H9 (cell line): ENCODE measurements around the gene PKDCC. TPM values are rescaled to one million over a fixed set of nuclear protein-coding genes. Genes with fewer than 3 reads are reported as not detected.
A peak's percentile ranks its signal among the peaks of the same experiment; 100 is the strongest.

Experiments
- DNase-seq: peaks from one replicate; pipeline ENCODE4 v3.0.0-alpha.2; 2017
- H2AFZ ChIP-seq: one replicate; pipeline ENCODE4 v1.6.1; 2013; ENCODE audit warnings: mild to moderate bottlenecking, low read length, control low read depth, moderate library complexity
- H2AK5ac ChIP-seq: 2 replicates; pipeline ENCODE4 v1.6.1; 2013; ENCODE audit warnings: low read length, control low read depth, mixed read lengths; ENCODE audit not compliant: insufficient read length
- H2BK120ac ChIP-seq: one replicate; pipeline ENCODE4 v1.6.1; 2013; ENCODE audit warnings: low read depth, mild to moderate bottlenecking, low read length, control low read depth, inconsistent platforms; ENCODE audit not compliant: poor library complexity, severe bottlenecking
- H2BK12ac ChIP-seq: 2 replicates; pipeline ENCODE4 v1.6.1; 2013; ENCODE audit warnings: low read length, control low read depth, mixed read lengths, low read depth; ENCODE audit not compliant: insufficient read length
- H2BK15ac ChIP-seq: 2 replicates; pipeline ENCODE4 v1.6.1; 2013; ENCODE audit warnings: low read depth, low read length, control low read depth
- H2BK20ac ChIP-seq: one replicate; pipeline ENCODE4 v1.6.1; 2013; ENCODE audit warnings: low read depth, mild to moderate bottlenecking, low read length, control low read depth, inconsistent platforms; ENCODE audit not compliant: poor library complexity, severe bottlenecking
- H2BK5ac ChIP-seq: 2 replicates; pipeline ENCODE4 v1.6.1; 2013; ENCODE audit warnings: low read length, control low read depth, mixed read lengths; ENCODE audit not compliant: insufficient read length
- H3K14ac ChIP-seq: 2 replicates; pipeline ENCODE4 v1.6.1; 2013; ENCODE audit warnings: low read length, control low read depth; ENCODE audit not compliant: insufficient read depth
- H3K18ac ChIP-seq: 2 replicates; pipeline ENCODE4 v1.6.1; 2013; ENCODE audit warnings: low read depth, mild to moderate bottlenecking, mixed read lengths, low read length, control low read depth; ENCODE audit not compliant: insufficient read length
- H3K23ac ChIP-seq: 2 replicates; pipeline ENCODE4 v1.6.1; 2013; ENCODE audit warnings: low read length, control low read depth, mixed read lengths, low read depth; ENCODE audit not compliant: insufficient read length
- H3K23me2 ChIP-seq: 2 replicates; pipeline ENCODE4 v1.6.1; 2013; ENCODE audit warnings: low read depth, mild to moderate bottlenecking, mixed read lengths, low read length, control low read depth; ENCODE audit not compliant: insufficient read length, poor library complexity, severe bottlenecking
- H3K27ac ChIP-seq: 2 replicates; pipeline ENCODE4 v1.5.1; 2013; ENCODE audit warnings: low read length, control low read depth, mixed read lengths, low read depth; ENCODE audit not compliant: insufficient read length
- H3K27me3 ChIP-seq: 2 replicates; pipeline ENCODE4 v1.6.1; 2013; ENCODE audit warnings: low read length, control low read depth, inconsistent platforms; ENCODE audit not compliant: insufficient read depth
- H3K4ac ChIP-seq: 2 replicates; pipeline ENCODE4 v1.6.1; 2013; ENCODE audit warnings: low read depth, mild to moderate bottlenecking, control low read depth, inconsistent platforms, low read length, moderate library complexity
- H3K4me1 ChIP-seq: 2 replicates; pipeline ENCODE4 v1.6.1; 2013; ENCODE audit warnings: low read length, control low read depth, inconsistent platforms; ENCODE audit not compliant: insufficient read depth
- H3K4me2 ChIP-seq: 2 replicates; pipeline ENCODE4 v1.6.1; 2013; ENCODE audit warnings: low read length, control low read depth, mixed read lengths; ENCODE audit not compliant: insufficient read length, insufficient read depth
- H3K56ac ChIP-seq: 2 replicates; pipeline ENCODE4 v1.6.1; 2013; ENCODE audit warnings: low read depth, mild to moderate bottlenecking, mixed read lengths, low read length, control low read depth; ENCODE audit not compliant: insufficient read length
- H3K79me1 ChIP-seq: 2 replicates; pipeline ENCODE4 v1.6.1; 2013; ENCODE audit warnings: low read depth, mild to moderate bottlenecking, moderate library complexity, low read length, control low read depth, inconsistent platforms; ENCODE audit not compliant: insufficient read depth, poor library complexity, severe bottlenecking
- H3K79me2 ChIP-seq: 2 replicates; pipeline ENCODE4 v1.6.1; 2013; ENCODE audit warnings: low read length, control low read depth, inconsistent platforms; ENCODE audit not compliant: insufficient read depth
- H3K9ac ChIP-seq: 2 replicates; pipeline ENCODE4 v1.6.1; 2013; ENCODE audit warnings: low read length, control low read depth, mixed read lengths; ENCODE audit not compliant: insufficient read length; ENCODE audit errors: extremely low read depth
- H3K9me3 ChIP-seq: one replicate; pipeline ENCODE4 v1.6.1; 2013; ENCODE audit warnings: low read depth, low read length, inconsistent platforms; ENCODE audit not compliant: control insufficient read depth
- H3T11ph ChIP-seq: one replicate; pipeline ENCODE4 v1.6.1; 2013; ENCODE audit warnings: mild to moderate bottlenecking, low read length, control low read depth, inconsistent platforms
- H4K20me1 ChIP-seq: one replicate; pipeline ENCODE4 v1.6.1; 2013; ENCODE audit not compliant: control insufficient read depth, insufficient read length, insufficient read depth
- H4K5ac ChIP-seq: 2 replicates; pipeline ENCODE4 v1.6.1; 2013; ENCODE audit warnings: low read depth, mild to moderate bottlenecking, mixed read lengths, low read length, control low read depth; ENCODE audit not compliant: insufficient read length
- H4K8ac ChIP-seq: replicated peaks from 2 replicates; pipeline ENCODE4 v1.6.1; 2013; ENCODE audit warnings: low read length, control low read depth, mixed read lengths, low read depth; ENCODE audit not compliant: insufficient read length
- H4K91ac ChIP-seq: 2 replicates; pipeline ENCODE4 v1.6.1; 2013; ENCODE audit warnings: low read depth, mild to moderate bottlenecking, moderate library complexity, mixed read lengths, low read length, control low read depth; ENCODE audit not compliant: insufficient read length
- H3K27ac Mint-ChIP-seq, 3 experiments: 2 replicates in 2 of 3; 3 replicates in 1 of 3; pipeline ENCODE4 v1.8.0; 2020 to 2021; ENCODE audit warnings: mixed read lengths in 3 of 3, mild to moderate bottlenecking in 1 of 3, moderate library complexity in 1 of 3
- H3K27me3 Mint-ChIP-seq: 2 replicates; pipeline ENCODE4 v1.8.0; 2021; ENCODE audit warnings: low read depth, mild to moderate bottlenecking, moderate library complexity, mixed read lengths
- H3K36me3 Mint-ChIP-seq, 3 experiments: 2 replicates in 2 of 3; 3 replicates in 1 of 3; pipeline ENCODE4 v1.8.0; 2020 to 2021; ENCODE audit warnings: low read depth in 3 of 3, mixed read lengths in 3 of 3; ENCODE audit not compliant: insufficient read depth in 1 of 3
- H3K4me1 Mint-ChIP-seq, 2 experiments: 2 replicates each; pipeline ENCODE4 v1.8.0; 2020; ENCODE audit warnings: mixed read lengths in 2 of 2
- H3K4me3 Mint-ChIP-seq, 2 experiments: 2 replicates in 1 of 2; 3 replicates in 1 of 2; pipeline ENCODE4 v1.8.0; 2020 to 2021; ENCODE audit warnings: mild to moderate bottlenecking in 2 of 2, mixed read lengths in 2 of 2, moderate library complexity in 1 of 2
- H3K9me3 Mint-ChIP-seq, 2 experiments: 2 replicates in 1 of 2; 3 replicates in 1 of 2; pipeline ENCODE4 v1.8.0; 2020; ENCODE audit warnings: mild to moderate bottlenecking in 2 of 2, mixed read lengths in 2 of 2, moderate library complexity in 1 of 2
- WGBS: extraction: QIAGEN DNeasy Blood & Tissue Kit; methylation state at CpG from one replicate; pipeline ENCODE4 v1.1.7; 2013; ENCODE audit warnings: missing lambda C conversion rate, low lambda C conversion rate, mixed read lengths; ENCODE audit not compliant: insufficient read length; ENCODE audit errors: extremely low coverage; 5-methylcytosine and 5-hydroxymethylcytosine counted together
- total RNA-seq: library from RNA; stranded (reverse); gene quantifications from 2 replicates; pipeline ENCODE4 v1.2.1, GENCODE V29; 2021
- TF ChIP-seq, protein P1 (sequence below): fragments of 200-600 bp; sonication (generic); conservative IDR thresholded peaks from 3 replicates; pipeline ENCODE4 v1.8.0; 2021; ENCODE audit warnings: antibody characterized with exemption, mild to moderate bottlenecking

The PKDCC gene
- total RNA-seq, 1 experiment from 2014 or later = 134 TPM

- Histone ChIP-seq H2BK20ac (no peak overlapping the region), H3K14ac (peak overlapping the region; percentile 70; the same call in 1 of the 2 replicates), H3K9ac (peak overlapping the region; percentile 17), H3K23me2 (peaks cover 9% of the 10 kb centered on the region), H2BK5ac (no peak overlapping the region), H3K79me1 (no peaks in the 10 kb centered on the region), H4K8ac (peak overlapping the region; percentile 29), H4K20me1 (no peaks in the 10 kb centered on the region), H2AFZ (no peak overlapping the region), H3T11ph (no peak overlapping the region), H3K9me3 (no peaks in the 10 kb centered on the region), H3K4me1 (peaks cover 6% of the 10 kb centered on the region; the same call in 1 of the 2 replicates), H2AK5ac (no peak overlapping the region), H4K5ac (peak overlapping the region; percentile 55), H3K4me2 (peak overlapping the region; percentile 56), H3K27ac (no peak overlapping the region), H3K18ac (peak overlapping the region; percentile 81), H3K79me2 (no peaks in the 10 kb centered on the region), H3K23ac (no peak overlapping the region), H4K91ac (no peak overlapping the region), H2BK120ac (no peak overlapping the region), H2BK12ac (no peak overlapping the region), H2BK15ac (no peak overlapping the region), H3K56ac (no peak overlapping the region), H3K4ac (no peak overlapping the region), H3K27me3 (no peaks in the 10 kb centered on the region; the same call in 1 of the 2 replicates)
- Mint-ChIP-seq H3K27ac (peak overlapping the region in 2 of 3 experiments; percentile 66 to 90; a peak in 3 of 7 replicates), H3K4me1 (peaks cover 24 to 25% of the 10 kb centered on the region in 2 experiments), H3K36me3 (peaks cover 3 to 7% (median 6%) of the 10 kb centered on the region in 3 experiments; a peak in 5 of 7 replicates), H3K27me3 (peaks cover 21% of the 10 kb centered on the region), H3K4me3 (peak overlapping the region; percentile 60 to 63; a peak in 2 of 5 replicates), H3K9me3 (peaks cover 9 to 12% of the 10 kb centered on the region in 2 experiments)
- peak; percentile 65 for DNase-seq
- TF ChIP-seq, protein P1, sequence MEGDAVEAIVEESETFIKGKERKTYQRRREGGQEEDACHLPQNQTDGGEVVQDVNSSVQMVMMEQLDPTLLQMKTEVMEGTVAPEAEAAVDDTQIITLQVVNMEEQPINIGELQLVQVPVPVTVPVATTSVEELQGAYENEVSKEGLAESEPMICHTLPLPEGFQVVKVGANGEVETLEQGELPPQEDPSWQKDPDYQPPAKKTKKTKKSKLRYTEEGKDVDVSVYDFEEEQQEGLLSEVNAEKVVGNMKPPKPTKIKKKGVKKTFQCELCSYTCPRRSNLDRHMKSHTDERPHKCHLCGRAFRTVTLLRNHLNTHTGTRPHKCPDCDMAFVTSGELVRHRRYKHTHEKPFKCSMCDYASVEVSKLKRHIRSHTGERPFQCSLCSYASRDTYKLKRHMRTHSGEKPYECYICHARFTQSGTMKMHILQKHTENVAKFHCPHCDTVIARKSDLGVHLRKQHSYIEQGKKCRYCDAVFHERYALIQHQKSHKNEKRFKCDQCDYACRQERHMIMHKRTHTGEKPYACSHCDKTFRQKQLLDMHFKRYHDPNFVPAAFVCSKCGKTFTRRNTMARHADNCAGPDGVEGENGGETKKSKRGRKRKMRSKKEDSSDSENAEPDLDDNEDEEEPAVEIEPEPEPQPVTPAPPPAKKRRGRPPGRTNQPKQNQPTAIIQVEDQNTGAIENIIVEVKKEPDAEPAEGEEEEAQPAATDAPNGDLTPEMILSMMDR = no peak
- no CpG with 5 or more reads among the region's 77 CpGs for WGBS
These were observed 53.6 kb downstream of the PKDCC start for GRCh38 chr2:42101206-42102023.
